HFF-Myc (cell line): ENCODE data around the gene KRT28.

Source experiments
- DNase-seq: peaks from one replicate; pipeline ENCODE4 v3.0.0-alpha.2; 2011; ENCODE audit warnings: low read depth; ENCODE audit errors: extremely low read depth
- H3K4me3 ChIP-seq: replicated peaks from 2 replicates; pipeline ENCODE4 v1.5.1; 2011; ENCODE audit warnings: low read depth, mild to moderate bottlenecking, control low read depth, low read length
- TF ChIP-seq, protein P1 (sequence below): IDR thresholded peaks from 2 replicates; pipeline ENCODE4 v1.5.1; 2012; ENCODE audit warnings: mild to moderate bottlenecking, low read depth, low read length, control low read depth; ENCODE audit errors: missing control alignments

The KRT28 gene

DNA sequence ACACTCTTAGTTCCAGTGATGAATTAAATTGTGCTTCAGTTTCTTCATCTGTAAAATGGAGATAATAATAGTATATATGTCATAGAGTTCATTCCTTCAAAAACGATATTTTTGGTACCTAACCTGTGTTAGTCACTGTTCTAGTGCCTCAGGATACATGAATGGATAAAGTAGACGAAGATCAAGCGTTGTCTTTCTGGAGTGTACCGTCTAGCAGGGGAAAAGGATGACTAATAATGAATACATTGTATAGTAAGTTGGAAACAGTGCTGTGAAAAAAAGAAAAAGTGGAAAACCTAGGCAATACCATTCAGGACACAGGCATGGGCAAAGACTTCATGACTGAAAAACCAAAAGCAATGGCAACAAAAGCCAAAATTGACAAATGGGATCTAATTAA, 14.0 kb upstream of the KRT28 start:
- H3K4me3 ChIP-seq: no peak overlapping the region
- DNase-seq: no peak
- TF ChIP-seq, protein P1, sequence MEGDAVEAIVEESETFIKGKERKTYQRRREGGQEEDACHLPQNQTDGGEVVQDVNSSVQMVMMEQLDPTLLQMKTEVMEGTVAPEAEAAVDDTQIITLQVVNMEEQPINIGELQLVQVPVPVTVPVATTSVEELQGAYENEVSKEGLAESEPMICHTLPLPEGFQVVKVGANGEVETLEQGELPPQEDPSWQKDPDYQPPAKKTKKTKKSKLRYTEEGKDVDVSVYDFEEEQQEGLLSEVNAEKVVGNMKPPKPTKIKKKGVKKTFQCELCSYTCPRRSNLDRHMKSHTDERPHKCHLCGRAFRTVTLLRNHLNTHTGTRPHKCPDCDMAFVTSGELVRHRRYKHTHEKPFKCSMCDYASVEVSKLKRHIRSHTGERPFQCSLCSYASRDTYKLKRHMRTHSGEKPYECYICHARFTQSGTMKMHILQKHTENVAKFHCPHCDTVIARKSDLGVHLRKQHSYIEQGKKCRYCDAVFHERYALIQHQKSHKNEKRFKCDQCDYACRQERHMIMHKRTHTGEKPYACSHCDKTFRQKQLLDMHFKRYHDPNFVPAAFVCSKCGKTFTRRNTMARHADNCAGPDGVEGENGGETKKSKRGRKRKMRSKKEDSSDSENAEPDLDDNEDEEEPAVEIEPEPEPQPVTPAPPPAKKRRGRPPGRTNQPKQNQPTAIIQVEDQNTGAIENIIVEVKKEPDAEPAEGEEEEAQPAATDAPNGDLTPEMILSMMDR: no peak

DNA sequence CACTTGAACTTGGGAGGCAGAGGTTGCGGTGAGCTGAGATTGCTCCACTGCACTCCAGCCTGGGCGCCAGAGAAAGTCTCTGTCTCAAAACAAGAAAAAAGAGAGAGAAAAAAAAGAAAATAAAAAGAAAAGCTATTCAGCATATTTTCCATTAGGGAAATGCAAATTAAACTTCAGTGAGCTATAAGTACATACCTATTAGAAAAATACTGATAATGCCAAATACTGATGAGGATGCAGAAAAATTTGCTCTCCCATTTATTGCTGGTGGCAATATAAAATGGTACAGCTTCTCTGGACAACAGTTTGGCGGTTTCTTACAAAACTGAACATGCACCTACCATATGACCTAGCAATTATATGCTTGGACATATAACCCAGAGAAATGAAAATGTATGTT, 12.9 kb upstream of the KRT28 start:
- TF ChIP-seq, protein P1: no peak
- no peak overlapping the region for H3K4me3 ChIP-seq
- no peak for DNase-seq

DNA sequence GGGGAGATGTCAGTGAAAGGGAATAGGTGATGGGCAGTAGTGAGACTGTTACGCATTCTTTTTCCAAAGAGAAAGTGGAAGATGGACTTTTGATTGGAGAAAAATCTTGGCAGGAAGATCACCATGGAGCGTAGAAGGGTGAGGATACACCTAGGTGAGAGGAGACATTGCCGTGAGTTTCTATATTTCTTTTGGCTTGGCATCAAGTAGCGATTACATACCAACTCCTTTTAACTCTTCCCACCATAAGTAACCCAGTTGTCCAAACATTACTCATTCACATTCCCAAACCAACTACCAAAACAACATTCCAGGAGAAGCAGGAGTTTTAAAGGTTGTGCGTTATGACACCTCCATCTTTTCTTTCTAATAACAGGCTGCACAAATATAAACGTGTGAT, 10.7 kb upstream of the KRT28 start:
- H3K4me3 ChIP-seq: no peak overlapping the region
- no peak for DNase-seq

DNA sequence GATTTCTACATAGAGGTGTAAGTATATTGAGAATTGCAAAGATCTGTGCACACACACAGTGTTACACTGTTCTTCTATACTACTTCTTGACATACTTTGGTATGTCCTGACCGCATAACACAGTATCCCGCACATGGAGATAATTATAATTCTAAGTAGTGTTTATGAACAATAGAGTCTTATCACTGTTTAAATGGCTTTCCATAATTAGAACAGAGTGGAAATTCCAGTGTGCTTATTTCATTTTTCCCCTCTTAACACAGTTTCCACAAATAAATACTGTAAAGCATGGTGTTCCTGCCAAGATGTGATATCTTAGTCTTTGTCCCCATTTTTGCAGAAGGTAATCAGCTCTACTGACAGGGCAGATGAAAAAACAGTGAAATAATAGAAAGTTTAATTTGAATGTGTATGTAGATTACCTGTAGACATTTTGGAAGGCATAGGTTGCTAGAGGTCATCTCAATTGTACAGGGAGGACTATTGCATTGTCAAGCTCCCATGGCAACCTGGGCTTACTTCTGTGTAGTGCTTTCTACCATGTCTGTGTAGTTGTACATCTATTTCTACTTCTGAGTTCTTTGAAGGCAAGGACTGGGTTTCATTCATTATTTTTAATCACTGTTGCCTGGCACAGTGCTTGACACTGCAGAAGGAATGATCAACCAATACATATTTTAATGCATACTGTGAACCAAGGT, 10.1 kb upstream of the KRT28 start:
- TF ChIP-seq, protein P1: no peak
- DNase-seq: no peak

More for the DNA sequence above, 10.7 kb upstream of the KRT28 start:
- TF ChIP-seq, protein P1: no peak

DNA sequence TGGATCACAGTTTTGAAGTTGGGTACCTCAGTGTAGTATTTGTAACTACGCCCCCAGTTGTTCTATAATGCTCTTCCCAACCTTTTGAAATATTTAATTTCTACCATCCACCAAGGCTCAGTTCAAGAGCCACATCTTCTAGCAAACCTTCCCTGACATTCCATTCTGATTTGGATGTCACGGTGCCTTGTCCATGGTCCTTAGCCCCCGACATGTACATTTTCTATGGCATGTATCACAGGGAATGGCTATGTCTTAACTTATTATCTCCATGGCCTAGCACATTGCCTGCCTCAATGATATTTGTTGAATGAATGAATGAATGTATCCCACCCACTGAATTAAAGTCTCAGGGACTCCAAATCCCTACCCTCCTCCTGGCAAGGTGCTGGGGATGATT, 6.4 kb upstream of the KRT28 start:
- TF ChIP-seq, protein P1: no peak
- no peak for DNase-seq

More for the DNA sequence above, 10.1 kb upstream of the KRT28 start:
- H3K4me3 ChIP-seq: no peak overlapping the region

DNA sequence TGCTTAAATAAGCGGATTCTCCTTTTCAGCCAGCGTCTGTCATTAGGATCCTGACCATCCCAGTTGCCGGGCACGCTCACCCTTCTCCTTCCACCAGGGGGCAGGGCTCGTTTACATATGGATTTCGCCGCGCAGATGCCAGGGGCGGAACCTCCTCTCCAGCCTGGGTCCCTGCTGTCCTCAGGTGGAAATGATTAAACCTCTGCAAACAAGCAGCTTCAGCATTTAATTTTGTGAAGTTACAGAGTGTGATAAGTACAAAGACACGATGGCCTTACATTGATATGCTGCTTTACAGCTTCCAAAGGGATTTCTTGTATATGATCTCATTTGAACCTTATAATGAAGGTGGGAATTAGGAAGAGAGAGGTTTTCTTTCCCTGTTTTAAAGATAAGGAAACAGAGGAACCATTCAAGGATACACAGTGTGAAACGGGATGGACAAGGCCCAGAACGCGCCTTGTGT, 3.9 kb upstream of the KRT28 start:
- TF ChIP-seq, protein P1: peak; percentile 94
- DNase-seq: peak; percentile 63
- no peak overlapping the region for H3K4me3 ChIP-seq

More for the DNA sequence above, 6.4 kb upstream of the KRT28 start:
- no peak overlapping the region for H3K4me3 ChIP-seq
